Naive thymus-derived CD4-positive, alpha-beta T cell (primary cell): Measurements from ENCODE around the gene PCCA. TPM values are rescaled to one million over a fixed set of nuclear protein-coding genes. Genes with fewer than 3 reads are reported as not detected.
A peak's percentile ranks its signal among the peaks of the same experiment; 100 is the strongest.

Experiments
- ATAC-seq: fragments of 150-1000 bp; cut with Tn5 transposase; 2 replicates; pipeline ENCODE4 v1.10.0; 2021; ENCODE audit warnings: mild to moderate bottlenecking, moderate library complexity
- CTCF ChIA-PET: fragments of 350-600 bp; sonication (Branson Sonifier 250); formaldehyde crosslinking; loops from one replicate; lab custom pipeline; 2021; ENCODE audit warnings: antibody characterized with exemption; lab: Charles Lee
- POLR2A ChIA-PET: fragments of 350-600 bp; sonication (Branson Sonifier 250); formaldehyde crosslinking; loops from one replicate; lab custom pipeline; 2021; ENCODE audit warnings: antibody characterized with exemption, inconsistent platforms; lab: Charles Lee
- DNase-seq, 9 donors: peaks; one replicate each; pipeline versions ENCODE4 v3.0.0 to v3.0.0-alpha.2; 2020 to 2022; ENCODE audit warnings: mixed read lengths in 1 of 9
- H3K27ac ChIP-seq: one replicate; pipeline ENCODE4 v1.7.0; 2013; ENCODE audit warnings: mild to moderate bottlenecking, low read depth, low read length, moderate library complexity
- H3K27me3 ChIP-seq, 2 donors: one replicate each; pipeline ENCODE4 v1.7.0; 2013; ENCODE audit warnings: low read length in 2 of 2, mild to moderate bottlenecking in 2 of 2, moderate library complexity in 2 of 2; ENCODE audit not compliant: control insufficient read depth in 2 of 2, insufficient read depth in 2 of 2
- H3K36me3 ChIP-seq, 3 experiments: 1 replicate in 2 of 3; 2 replicates in 1 of 3; pipeline ENCODE4 v1.7.0; 2013; ENCODE audit warnings: low read length in 3 of 3, mild to moderate bottlenecking in 3 of 3, moderate library complexity in 1 of 3; ENCODE audit not compliant: insufficient read depth in 3 of 3, control insufficient read depth in 2 of 3
- H3K4me1 ChIP-seq, 2 donors: one replicate each; pipeline ENCODE4 v1.7.0; 2013; ENCODE audit warnings: low read length in 2 of 2, mild to moderate bottlenecking in 2 of 2, moderate library complexity in 1 of 2; ENCODE audit not compliant: control insufficient read depth in 2 of 2, insufficient read depth in 2 of 2
- H3K4me3 ChIP-seq: 2 replicates; pipeline ENCODE4 v1.7.0; 2013; ENCODE audit warnings: mild to moderate bottlenecking, low read length
- H3K9me3 ChIP-seq, 3 experiments: 1 replicate in 2 of 3; 2 replicates in 1 of 3; pipeline ENCODE4 v1.7.0; 2013; ENCODE audit warnings: low read length in 3 of 3; ENCODE audit not compliant: control insufficient read depth in 2 of 3
- H3K27ac Mint-ChIP-seq, 9 donors: one replicate each; pipeline ENCODE4 v1.8.0; 2020 to 2022; ENCODE audit warnings: mixed read lengths in 9 of 9, mild to moderate bottlenecking in 8 of 9, moderate library complexity in 5 of 9, inconsistent platforms in 2 of 9
- H3K27me3 Mint-ChIP-seq, 5 donors: one replicate each; pipeline ENCODE4 v1.8.0; 2021 to 2022; ENCODE audit warnings: mixed read lengths in 5 of 5, mild to moderate bottlenecking in 1 of 5
- H3K36me3 Mint-ChIP-seq, 5 donors: one replicate each; pipeline ENCODE4 v1.8.0; 2020 to 2022; ENCODE audit warnings: mixed read lengths in 5 of 5, mild to moderate bottlenecking in 3 of 5, inconsistent platforms in 1 of 5
- H3K4me1 Mint-ChIP-seq, 7 donors: one replicate each; pipeline ENCODE4 v1.8.0; 2020 to 2022; ENCODE audit warnings: mixed read lengths in 7 of 7, mild to moderate bottlenecking in 3 of 7, inconsistent platforms in 1 of 7
- H3K4me3 Mint-ChIP-seq, 10 donors: one replicate each; pipeline ENCODE4 v1.8.0; 2020 to 2022; ENCODE audit warnings: mild to moderate bottlenecking in 10 of 10, mixed read lengths in 10 of 10, moderate library complexity in 6 of 10, inconsistent platforms in 2 of 10
- H3K9me3 Mint-ChIP-seq, 11 donors: one replicate each; pipeline ENCODE4 v1.8.0; 2020 to 2022; ENCODE audit warnings: mixed read lengths in 11 of 11, mild to moderate bottlenecking in 4 of 11, inconsistent platforms in 1 of 11, moderate library complexity in 1 of 11
- intact Hi-C, 2 donors: fragments of 100-400 bp; cut with micrococcal nuclease; formaldehyde crosslinking; loops; one replicate each; pipeline ENCODE4 v1.15.1; 2023
- polyA plus RNA-seq, 2 donors: library from polyadenylated mRNA; unstranded; fragments of 300-500 nt; fragmentation: Illumina TruSeq; gene quantifications; one replicate each; pipeline ENCODE4 v1.2.3, GENCODE V29; 2021
- total RNA-seq, 6 experiments: library from RNA in 5 of 6; stranded (reverse) in 5 of 6; gene quantifications; 1 replicate in 5 of 6; 2 replicates in 1 of 6; pipeline ENCODE4 v1.2.3 and lab custom pipeline; 2021 to 2026

The PCCA gene
- total and polyA plus RNA-seq, 7 experiments from 2014 or later = 7.3 to 14.6 (median 11.3) TPM

GRCh38 chr13:100130092-100130491 lies 41.2 kb downstream of the PCCA start:
- peaks cover 5 to 23% (median 12%) of the 10 kb centered on the region in 5 donors for H3K36me3 Mint-ChIP-seq
- H3K27ac ChIP-seq = no peak overlapping the region
- no peak overlapping the region for H3K4me3 ChIP-seq
- POLR2A ChIA-PET = no interaction called here
- peak overlapping the region in 2 of 9 donors; percentile 14 for H3K27ac Mint-ChIP-seq
- no peaks in the 10 kb centered on the region for H3K27me3 ChIP-seq
- no peaks in the 10 kb centered on the region for H3K9me3 ChIP-seq
- H3K4me1 Mint-ChIP-seq = peaks cover 9 to 22% (median 14%) of the 10 kb centered on the region in 7 donors
- H3K36me3 ChIP-seq = no peaks in the 10 kb centered on the region
- ATAC-seq = no peak
- no peak for DNase-seq
- CTCF ChIA-PET = no interaction called here
- no peaks in the 10 kb centered on the region for H3K9me3 Mint-ChIP-seq
- no peaks in the 10 kb centered on the region for H3K4me1 ChIP-seq
- H3K27me3 Mint-ChIP-seq = no peaks in the 10 kb centered on the region
- intact Hi-C loops = no loop called here
- H3K4me3 Mint-ChIP-seq = no peak overlapping the region

DNA sequence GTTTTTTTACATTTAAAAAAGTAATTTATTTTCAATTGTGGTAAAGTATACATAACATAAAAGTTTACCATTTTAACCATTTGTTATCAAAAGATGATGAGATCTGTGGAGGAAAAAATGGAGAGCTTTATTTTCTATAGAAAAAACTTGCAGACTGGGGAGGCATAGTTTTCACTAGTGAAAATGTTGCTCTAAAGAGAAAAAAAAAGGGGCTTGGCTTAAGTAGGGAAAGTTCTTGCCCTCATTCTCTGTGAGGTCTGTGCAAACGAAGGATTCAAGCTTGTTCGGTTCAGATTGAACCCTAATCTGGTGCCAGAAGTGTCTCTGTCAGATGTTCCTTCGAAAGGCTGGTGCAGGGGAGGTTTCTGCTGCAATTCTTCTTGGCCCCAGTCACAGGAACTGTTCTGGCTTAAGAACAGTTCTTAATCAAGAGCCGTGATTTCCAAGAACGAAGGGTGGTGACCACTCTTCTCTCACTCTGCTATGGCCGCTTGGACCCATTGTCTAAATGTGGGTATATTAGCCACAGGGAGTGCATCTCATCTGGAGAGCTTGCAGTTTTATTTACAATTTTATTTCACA lies 42.1 kb downstream of the PCCA start:
- CTCF ChIA-PET = no interaction called here
- intact Hi-C loops = no loop called here

GRCh38 chr13:100131863-100132574 lies 43.1 kb downstream of the PCCA start:
- intact Hi-C loops = no loop called here
- Mint-ChIP-seq H3K4me1 (peaks cover 9 to 22% (median 14%) of the 10 kb centered on the region in 7 donors), H3K4me3 (no peak overlapping the region), H3K27ac (peak overlapping the region in 2 of 9 donors; percentile 32 to 48), H3K9me3 (no peaks in the 10 kb centered on the region), H3K27me3 (no peaks in the 10 kb centered on the region), H3K36me3 (peaks cover 5 to 22% (median 13%) of the 10 kb centered on the region in 5 donors)
- Histone ChIP-seq H3K4me3 (no peak overlapping the region), H3K27ac (no peak overlapping the region), H3K27me3 (no peaks in the 10 kb centered on the region), H3K36me3 (no peaks in the 10 kb centered on the region), H3K4me1 (no peaks in the 10 kb centered on the region), H3K9me3 (no peaks in the 10 kb centered on the region)
- ATAC-seq (peak; percentile 60), DNase-seq (no peak)
- CTCF ChIA-PET = no interaction called here
- POLR2A ChIA-PET = no interaction called here

More for the DNA sequence above, 42.1 kb downstream of the PCCA start:
- ATAC-seq = no peak
- H3K27me3 ChIP-seq = no peaks in the 10 kb centered on the region
- Mint-ChIP-seq H3K27ac (no peak overlapping the region), H3K27me3 (no peaks in the 10 kb centered on the region), H3K36me3 (peaks cover 5 to 18% (median 15%) of the 10 kb centered on the region in 5 donors), H3K4me1 (peaks cover 9 to 22% (median 14%) of the 10 kb centered on the region in 7 donors), H3K9me3 (no peaks in the 10 kb centered on the region), H3K4me3 (no peak overlapping the region)
- DNase-seq = no peak
- H3K27ac ChIP-seq = no peak overlapping the region
- no peaks in the 10 kb centered on the region for H3K4me1 ChIP-seq
- H3K36me3 ChIP-seq = no peaks in the 10 kb centered on the region
- H3K4me3 ChIP-seq = no peak overlapping the region
- H3K9me3 ChIP-seq = no peaks in the 10 kb centered on the region
- POLR2A ChIA-PET = no interaction called here

DNA sequence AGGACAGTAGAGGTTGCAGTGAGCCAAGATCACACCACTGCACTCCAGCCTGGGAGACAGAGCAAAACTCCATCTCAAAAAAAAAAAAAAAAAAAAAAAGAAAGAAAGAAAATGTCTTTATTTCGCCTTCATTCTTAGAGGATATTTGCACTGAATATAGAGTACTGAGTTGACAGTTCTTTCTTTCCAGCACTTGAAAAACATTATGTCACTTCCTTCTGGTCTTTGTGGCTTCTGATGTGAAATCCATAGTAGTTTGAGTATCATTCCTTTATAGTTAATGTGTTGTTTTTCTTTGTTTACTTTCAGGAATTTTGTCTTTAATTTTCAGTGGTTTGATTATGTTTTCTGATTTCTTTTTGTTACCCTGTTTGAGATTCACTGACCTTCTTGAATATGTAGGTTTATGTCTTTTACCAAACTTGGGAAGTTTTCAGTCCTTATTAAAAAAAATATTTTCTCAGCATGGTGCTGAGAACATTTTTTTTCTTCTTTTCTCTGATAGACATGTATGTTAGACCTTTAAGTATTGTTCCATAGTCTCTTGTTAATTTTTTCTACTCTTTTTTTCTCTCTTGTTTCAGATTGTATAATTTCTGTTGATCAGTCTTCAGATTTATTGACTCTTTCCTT lies 50.1 kb downstream of the PCCA start:
- no peaks in the 10 kb centered on the region for H3K36me3 ChIP-seq
- H3K4me1 Mint-ChIP-seq = peaks cover 4 to 12% (median 7%) of the 10 kb centered on the region in 7 donors
- H3K27ac Mint-ChIP-seq = no peak overlapping the region
- POLR2A ChIA-PET = no interaction called here
- H3K27me3 Mint-ChIP-seq = no peaks in the 10 kb centered on the region
- no peak for DNase-seq
- H3K4me1 ChIP-seq = no peaks in the 10 kb centered on the region
- H3K4me3 ChIP-seq = no peak overlapping the region
- peaks cover 11 to 57% (median 39%) of the 10 kb centered on the region in 5 donors for H3K36me3 Mint-ChIP-seq
- H3K4me3 Mint-ChIP-seq = peak overlapping the region in 1 of 10 donors; percentile 33
- H3K9me3 ChIP-seq = no peaks in the 10 kb centered on the region
- CTCF ChIA-PET = no interaction called here
- no peak for ATAC-seq
- intact Hi-C loops = no loop called here
- peaks cover 0 to 21% (median 4%) of the 10 kb centered on the region in 11 donors for H3K9me3 Mint-ChIP-seq
- H3K27me3 ChIP-seq = no peaks in the 10 kb centered on the region
- H3K27ac ChIP-seq = no peak overlapping the region

DNA sequence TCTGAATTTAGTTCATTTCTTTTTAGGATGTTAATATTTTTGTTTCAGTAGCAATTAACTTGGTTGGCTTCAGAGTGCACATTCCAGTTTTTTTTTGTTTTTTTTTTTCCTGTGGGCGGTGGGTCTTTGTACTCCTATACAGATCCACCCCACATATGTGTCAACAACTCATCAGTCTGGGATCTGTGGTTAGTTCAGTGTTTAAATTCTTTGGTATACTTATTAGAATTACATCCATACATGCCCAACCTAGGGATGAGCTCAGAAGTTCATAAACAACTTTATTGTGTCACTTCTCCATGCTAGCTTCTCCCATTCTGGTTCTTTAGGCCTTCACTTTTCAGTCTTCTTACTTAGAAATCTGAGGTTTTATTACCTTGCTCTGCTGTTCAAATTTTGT lies 50.9 kb downstream of the PCCA start:
- peaks cover 0 to 23% (median 4%) of the 10 kb centered on the region in 11 donors for H3K9me3 Mint-ChIP-seq
- intact Hi-C loops = no loop called here
- Histone ChIP-seq H3K4me1 (no peaks in the 10 kb centered on the region), H3K4me3 (no peak overlapping the region), H3K27me3 (no peaks in the 10 kb centered on the region), H3K9me3 (no peaks in the 10 kb centered on the region), H3K36me3 (peaks cover 0 to 3% (median 0%) of the 10 kb centered on the region in 3 experiments), H3K27ac (no peak overlapping the region)
- ATAC-seq (no peak), DNase-seq (no peak)
- H3K36me3 Mint-ChIP-seq = peaks cover 8 to 59% (median 39%) of the 10 kb centered on the region in 5 donors
- CTCF ChIA-PET = no interaction called here
- POLR2A ChIA-PET = no interaction called here
- H3K27me3 Mint-ChIP-seq = no peaks in the 10 kb centered on the region
- no peak overlapping the region for H3K4me3 Mint-ChIP-seq
- H3K4me1 Mint-ChIP-seq = peaks cover 4 to 12% (median 7%) of the 10 kb centered on the region in 7 donors
- no peak overlapping the region for H3K27ac Mint-ChIP-seq

- H3K9me3 Mint-ChIP-seq = peaks cover 2 to 28% (median 8%) of the 10 kb centered on the region in 11 donors
- H3K9me3 ChIP-seq = no peaks in the 10 kb centered on the region
- no peaks in the 10 kb centered on the region for H3K4me1 ChIP-seq
- H3K4me3 ChIP-seq = no peak overlapping the region
- no peak overlapping the region for H3K4me3 Mint-ChIP-seq
- H3K27ac Mint-ChIP-seq = no peak overlapping the region
- peaks cover 4 to 12% (median 7%) of the 10 kb centered on the region in 7 donors for H3K4me1 Mint-ChIP-seq
- DNase-seq = no peak
- H3K27me3 Mint-ChIP-seq = no peaks in the 10 kb centered on the region
- peaks cover 0 to 5% (median 0%) of the 10 kb centered on the region in 3 experiments for H3K36me3 ChIP-seq
- no peak for ATAC-seq
- POLR2A ChIA-PET = no interaction called here
- H3K36me3 Mint-ChIP-seq = peaks cover 8 to 64% (median 44%) of the 10 kb centered on the region in 5 donors
- H3K27ac ChIP-seq = no peak overlapping the region
- intact Hi-C loops = no loop called here
- H3K27me3 ChIP-seq = no peaks in the 10 kb centered on the region
- CTCF ChIA-PET = no interaction called here
Measured at GRCh38 chr13:100140441-100140840, 51.5 kb downstream of the PCCA start.
